Measurements from ENCODE around the gene KCNT2.

- no peak for TF ChIP-seq MAX (IDR thresholded peaks at IDR 0.05)
- TF ChIP-seq CTCF (IDR thresholded peaks at IDR 0.05; ENCODE audit: low read depth, low read length, missing input control): no peak
- no peak for TF ChIP-seq TAF1 (conservative IDR thresholded peaks at IDR 0.05)
- TF ChIP-seq EGR1 (IDR thresholded peaks at IDR 0.05; ENCODE audit: low read depth in 2 of 2): no peak
- TF ChIP-seq RAD21 (IDR thresholded peaks at IDR 0.05): peak; percentile 21 to 32
- TF ChIP-seq ATF3 (IDR thresholded peaks at IDR 0.05): no peak
- no peak for TF ChIP-seq RXRA (IDR thresholded peaks at IDR 0.05)
- TF ChIP-seq REST (IDR thresholded peaks at IDR 0.05): no peak
Observed at GRCh38 chr1:196309386-196309785, 298.9 kb downstream of the KCNT2 start.

Data from liver (tissue), 3 donors.